HG03175 (cell line): Measurements from ENCODE around the gene PDCD1LG2.

Source experiments
- ATAC-seq: cut with Tn5 transposase; IDR thresholded peaks from one replicate; pipeline ENCODE4 v1.9.1; 2021; ENCODE audit warnings: mild to moderate bottlenecking, moderate library complexity; ENCODE audit not compliant: unreplicated experiment

Gene PDCD1LG2

DNA sequence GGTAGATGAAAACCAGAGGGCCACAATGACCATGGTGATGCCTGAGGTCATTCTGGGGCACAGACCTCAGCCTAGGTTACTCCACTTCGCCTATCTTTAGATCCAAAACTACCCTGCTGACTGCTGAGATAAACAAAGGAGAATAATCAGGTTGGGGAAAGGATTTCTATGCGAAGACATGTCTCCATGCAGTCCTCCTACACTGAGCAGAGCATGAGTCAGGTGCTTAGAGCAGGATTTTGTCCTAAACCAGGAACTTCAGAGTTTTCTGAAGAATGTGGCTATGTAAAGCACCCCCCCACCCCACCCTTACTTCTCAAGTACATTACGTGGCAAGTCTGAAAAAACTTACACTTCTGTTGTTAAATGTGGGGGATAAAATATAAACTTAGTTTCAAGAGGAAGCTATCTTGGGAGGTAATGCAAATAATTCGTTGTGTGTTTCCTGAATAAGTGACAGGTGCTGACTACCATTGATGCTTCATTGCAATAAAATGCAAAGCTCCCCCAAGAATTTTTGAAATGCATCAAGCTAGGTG is 19.4 kb downstream of the PDCD1LG2 start:
- peak; percentile 44 for ATAC-seq

DNA sequence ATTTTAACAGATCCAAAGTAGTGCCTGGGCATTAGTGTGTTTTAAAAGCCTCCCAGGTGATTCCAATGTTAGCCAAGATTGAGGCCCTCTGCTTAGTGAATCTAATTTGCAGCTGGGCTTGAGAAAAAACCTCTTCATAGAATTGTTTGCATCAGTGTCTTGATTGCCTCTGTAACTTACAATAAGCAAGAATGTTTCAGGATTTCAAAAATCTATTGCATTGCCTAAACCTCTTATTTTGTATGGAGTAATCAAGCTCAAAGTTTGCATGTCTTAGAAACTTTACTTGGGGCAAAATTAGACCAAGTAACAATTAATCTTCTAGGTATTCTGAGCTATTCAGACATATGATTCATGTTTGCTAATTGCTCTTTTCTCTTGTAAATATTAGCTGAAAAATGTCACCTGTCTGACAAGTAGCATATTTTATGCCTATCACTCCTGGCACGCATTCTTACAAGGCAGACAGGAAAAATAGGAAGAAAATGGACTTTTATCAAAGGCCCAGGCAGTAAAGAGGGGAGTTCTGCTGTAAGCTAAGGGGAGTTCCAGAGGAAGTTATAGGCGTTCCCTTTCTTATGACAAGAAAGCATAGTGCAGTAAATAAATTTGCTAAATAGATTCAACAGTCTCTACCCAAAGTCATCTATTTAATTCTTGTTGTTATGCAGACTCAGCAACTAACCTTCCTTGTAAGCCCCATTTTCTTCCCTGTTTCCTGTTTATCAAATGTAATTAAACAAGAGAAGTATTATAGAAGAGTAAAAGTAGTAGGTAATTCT is 21.0 kb downstream of the PDCD1LG2 start:
- ATAC-seq, result no peak

DNA sequence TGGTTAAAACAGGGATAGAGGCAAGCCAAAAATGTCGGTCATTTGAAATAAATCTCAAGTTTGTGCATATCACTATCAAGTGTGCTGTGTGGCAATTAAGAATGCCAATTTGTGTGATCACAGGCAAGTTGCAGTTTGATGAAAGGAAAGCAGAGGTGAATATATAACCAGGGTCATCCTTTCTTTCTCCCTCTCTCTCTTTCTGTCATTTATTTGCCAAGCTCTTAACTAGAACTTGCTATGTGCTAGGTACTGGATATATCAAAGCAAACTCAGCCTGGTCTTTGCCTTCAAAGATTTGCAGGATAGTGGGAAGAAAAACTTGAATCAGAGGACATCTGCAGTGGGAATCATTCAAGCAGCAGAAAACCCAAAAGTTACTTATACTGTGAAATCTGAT is 22.0 kb downstream of the PDCD1LG2 start:
- ATAC-seq, result no peak

GRCh38 chr9:5532790-5533189 is 22.5 kb downstream of the PDCD1LG2 start:
- ATAC-seq, result no peak

DNA sequence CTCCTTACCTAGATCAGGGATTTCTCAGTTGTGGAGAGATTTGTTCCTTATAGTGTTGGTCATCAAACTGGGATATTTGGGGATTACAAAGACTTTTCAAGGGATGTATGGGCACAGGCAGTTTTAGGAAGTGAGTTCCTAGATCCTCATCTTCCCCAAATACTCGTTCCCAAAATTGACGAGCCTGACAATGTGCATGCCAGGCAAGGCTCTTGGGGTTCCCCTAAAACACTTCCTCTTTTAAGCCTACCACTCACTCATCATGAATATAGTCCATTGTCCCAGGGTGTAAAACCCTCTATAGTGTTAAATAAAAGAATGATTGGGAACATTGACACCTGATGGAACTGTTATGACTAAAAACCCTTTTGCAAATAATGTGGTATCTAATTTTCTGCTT is 26.4 kb downstream of the PDCD1LG2 start:
- ATAC-seq, result no peak

DNA sequence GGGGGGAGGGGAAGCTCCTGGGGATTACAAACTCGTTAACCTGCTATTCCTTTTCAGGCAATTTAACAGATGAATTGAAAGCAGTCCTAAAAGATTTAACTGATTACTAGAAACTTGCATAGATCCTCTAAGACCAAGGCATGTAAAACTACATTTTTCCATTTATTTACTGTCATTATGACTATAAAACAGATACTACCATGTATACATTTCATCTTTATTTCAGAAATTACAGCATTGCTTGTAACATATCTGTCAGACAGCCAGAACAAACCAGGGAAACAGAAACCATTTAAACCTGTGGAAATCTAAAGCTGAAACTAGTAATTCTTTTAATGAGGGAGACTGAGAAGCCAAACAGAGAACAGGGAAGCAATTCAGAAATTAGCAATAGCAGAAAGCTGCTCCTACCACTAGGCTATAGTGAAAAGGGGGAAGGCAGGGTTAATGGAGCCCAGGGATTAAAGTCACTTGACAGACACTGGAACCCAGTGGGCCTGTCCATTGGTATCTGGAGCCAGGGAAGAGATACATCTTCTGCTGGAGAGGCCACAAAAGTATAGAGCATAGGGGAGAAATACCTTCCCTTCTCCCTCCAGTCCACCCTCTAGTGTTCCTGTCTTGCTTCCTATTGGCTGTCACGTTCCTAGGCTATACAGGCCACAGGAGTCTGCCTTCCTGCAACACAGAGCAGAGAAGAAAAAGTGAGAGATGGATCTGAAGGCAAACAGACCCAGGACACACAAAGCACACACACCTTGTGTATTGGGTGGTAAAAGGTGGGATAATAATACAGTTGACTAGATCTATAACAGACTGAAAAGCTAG is 33.8 kb downstream of the PDCD1LG2 start:
- ATAC-seq, result no peak

- no peak for ATAC-seq
Measured at GRCh38 chr9:5549658-5550650, 39.6 kb downstream of the PDCD1LG2 start.

- no peak for ATAC-seq
Measured at GRCh38 chr9:5551368-5552150, 41.2 kb downstream of the PDCD1LG2 start.

DNA sequence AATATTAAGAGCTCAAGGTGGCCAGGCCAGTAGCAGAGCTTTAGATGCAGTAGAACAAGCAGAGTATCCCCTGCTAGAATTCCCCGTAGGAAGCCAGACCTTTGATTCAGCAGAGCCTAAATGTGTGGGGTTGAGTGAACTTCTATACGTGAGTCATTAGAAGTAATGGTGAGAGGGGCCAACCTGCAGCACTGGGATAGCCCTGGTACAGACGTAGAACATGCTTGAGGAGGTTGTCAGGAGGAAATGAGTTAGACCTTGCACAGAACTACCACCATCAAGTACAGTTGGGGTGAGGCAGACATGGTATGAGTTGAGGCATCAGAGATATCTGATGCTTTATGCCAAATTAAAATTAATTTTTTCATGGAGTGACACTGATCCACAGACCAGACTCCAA is 42.0 kb downstream of the PDCD1LG2 start:
- no peak for ATAC-seq

DNA sequence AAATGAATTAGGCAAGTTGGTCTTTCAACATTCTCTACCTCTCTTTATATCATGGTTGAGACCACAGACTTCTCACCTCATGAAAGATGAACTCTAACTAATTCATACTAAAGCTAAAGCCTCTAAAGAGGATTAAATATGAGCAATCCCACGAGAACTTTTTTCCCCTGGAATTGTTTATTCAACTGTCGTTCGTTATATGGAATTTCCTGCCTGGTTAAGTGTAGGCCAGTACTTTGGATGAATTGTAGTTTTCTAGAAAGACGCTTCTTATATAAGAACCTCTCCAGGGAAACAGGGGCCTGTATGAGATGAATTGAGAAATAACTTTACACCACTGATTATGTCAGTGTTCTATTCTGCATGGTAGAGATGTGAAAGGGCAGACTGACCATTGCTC is 42.9 kb downstream of the PDCD1LG2 start:
- no peak for ATAC-seq

GRCh38 chr9:5554254-5554653 is 43.9 kb downstream of the PDCD1LG2 start:
- peak; percentile 82 for ATAC-seq

GRCh38 chr9:5556101-5556705 is 45.9 kb downstream of the PDCD1LG2 start:
- ATAC-seq, result no peak

DNA sequence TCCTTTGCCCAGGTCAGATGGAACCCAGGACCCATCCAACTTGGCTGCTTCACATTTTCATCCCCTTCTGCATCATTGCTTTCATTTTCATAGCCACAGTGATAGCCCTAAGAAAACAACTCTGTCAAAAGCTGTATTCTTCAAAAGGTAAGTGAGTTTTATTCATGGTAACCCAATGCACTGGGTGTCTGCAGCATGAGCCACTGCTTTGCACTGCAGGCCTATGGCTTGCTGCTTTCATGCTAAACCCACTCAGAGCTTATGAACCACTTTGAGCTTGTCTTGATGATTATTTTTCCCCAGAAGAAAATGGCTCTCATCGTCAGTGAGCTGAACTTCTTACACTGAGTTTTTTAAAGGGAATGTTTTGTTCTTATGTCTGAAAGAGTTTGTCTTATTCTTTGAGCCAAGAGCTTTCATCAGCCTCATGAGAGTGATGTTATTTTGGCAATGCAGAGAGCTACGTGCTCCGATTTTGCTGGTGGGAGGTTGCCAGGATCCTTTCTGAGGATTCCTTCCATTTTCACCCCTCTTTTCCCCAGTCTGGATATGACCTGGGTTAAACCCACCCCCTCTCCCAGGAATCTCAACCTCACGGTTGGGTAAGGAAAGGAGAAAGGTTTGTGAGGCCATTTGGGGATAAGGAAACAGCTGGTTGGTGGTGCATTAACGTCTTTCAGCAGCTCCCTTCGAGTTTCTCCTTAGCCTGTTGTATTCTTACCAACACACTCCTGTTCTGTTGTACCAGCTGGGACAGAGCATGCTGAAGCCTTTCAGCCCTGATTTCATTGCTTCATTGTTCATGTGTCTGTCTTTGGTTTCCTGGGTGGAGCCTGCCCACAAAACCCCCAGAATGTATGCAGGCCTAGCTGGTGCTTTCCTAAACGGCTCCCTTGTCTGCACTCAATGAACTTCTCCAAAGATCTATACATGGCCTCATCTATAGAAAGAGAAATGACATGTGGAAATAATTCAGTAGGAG is 47.6 kb downstream of the PDCD1LG2 start:
- ATAC-seq, result peak; percentile 38

DNA sequence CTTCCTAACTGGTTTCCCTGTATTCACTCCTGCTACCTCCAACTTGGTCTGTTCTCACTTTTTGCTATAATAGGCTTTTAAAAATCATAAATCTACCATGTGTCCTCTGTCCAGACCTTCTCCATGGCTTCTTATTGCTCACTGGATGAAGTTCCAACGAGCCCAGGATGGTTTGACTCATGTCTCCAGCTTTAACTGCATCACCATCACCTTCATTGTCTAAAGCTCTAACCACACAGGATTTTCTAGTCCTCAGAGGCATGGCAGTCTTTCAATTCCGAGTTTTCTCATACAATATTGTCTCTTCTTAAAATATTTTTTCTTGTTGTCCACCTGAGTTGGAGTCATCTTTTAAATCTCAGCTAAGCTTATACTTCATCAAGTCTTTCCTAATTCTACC is 49.3 kb downstream of the PDCD1LG2 start:
- ATAC-seq, result no peak

- ATAC-seq, result no peak
Measured at GRCh38 chr9:5560443-5561100, 50.2 kb downstream of the PDCD1LG2 start.

DNA sequence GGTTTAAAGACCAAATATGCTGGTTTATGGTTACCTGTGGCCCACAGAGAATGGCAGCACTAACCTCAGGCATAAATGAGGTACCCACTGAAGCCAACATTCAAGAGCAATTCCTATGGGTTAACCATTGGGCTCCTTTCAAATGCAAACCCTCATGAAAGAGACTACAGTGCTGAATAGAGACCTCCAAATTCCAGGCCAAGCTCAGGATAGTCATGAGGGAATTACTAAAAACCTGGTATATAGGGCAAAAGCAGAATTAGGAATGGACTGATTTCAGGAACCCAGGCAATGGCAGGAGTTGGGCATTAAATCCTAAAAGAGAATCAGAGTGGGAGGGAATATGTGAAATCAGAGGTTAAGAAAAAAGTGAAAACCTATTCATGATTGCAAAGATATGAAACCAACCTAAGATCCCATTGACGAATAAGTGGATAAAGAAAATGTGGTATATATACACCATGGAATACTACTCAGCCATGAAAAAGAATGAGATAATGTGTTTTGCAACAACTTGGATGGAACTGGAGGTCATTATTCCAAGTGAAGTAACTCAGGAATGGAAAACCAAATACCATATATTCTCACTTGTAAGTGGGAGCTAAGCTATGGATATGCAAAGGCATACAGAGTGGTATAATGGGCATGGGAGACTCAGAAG is 51.6 kb downstream of the PDCD1LG2 start:
- no peak for ATAC-seq

- no peak for ATAC-seq
Measured at GRCh38 chr9:5562806-5563416, 52.6 kb downstream of the PDCD1LG2 start.
